Esophagus squamous epithelium (tissue), 5 donors: ENCODE data around the gene HCFC2. TPM values are rescaled to one million over a fixed set of nuclear protein-coding genes. Genes with fewer than 3 reads are reported as not detected.
"Not testable (repeated sequence)": the region's sequence is repeated elsewhere in the genome, so short reads cannot be mapped to it uniquely, and the experiment has no call there.

Experiments
- DNase-seq: peaks from one replicate; lab custom pipeline; 2025; lab: John Stamatoyannopoulos, UW
- H3K27ac ChIP-seq, 4 donors: fragments of 200-600 bp; sonication (generic); one replicate each; pipeline ENCODE4 v1.5.1; 2016 to 2019; ENCODE audit warnings: mild to moderate bottlenecking in 1 of 4
- H3K27me3 ChIP-seq, 4 donors: fragments of 200-600 bp; sonication (generic); 1 replicate in 3 of 4; 2 replicates in 1 of 4; pipeline versions ENCODE4 v1.5.1 to v1.6.0; 2017 to 2021; ENCODE audit warnings: antibody characterized with exemption in 1 of 4
- H3K36me3 ChIP-seq, 3 donors: fragments of 200-600 bp; sonication (generic); one replicate each; pipeline ENCODE4 v1.5.1; 2016 to 2019
- H3K4me1 ChIP-seq, 3 donors: fragments of 200-600 bp; sonication (generic); one replicate each; pipeline ENCODE4 v1.5.1; 2017 to 2019
- H3K4me3 ChIP-seq, 4 donors: fragments of 200-600 bp; sonication (generic); 1 replicate in 3 of 4; 2 replicates in 1 of 4; pipeline ENCODE4 v1.5.1; 2016 to 2019; ENCODE audit warnings: mild to moderate bottlenecking in 2 of 4, moderate library complexity in 1 of 4
- H3K9me3 ChIP-seq, 3 donors: fragments of 200-600 bp; sonication (generic); one replicate each; pipeline ENCODE4 v1.5.1; 2016 to 2019
- CTCF ChIP-seq, 6 experiments: fragments of 450-650 bp in 4 of 6; fragments of 200-600 bp in 2 of 6; sonication (generic) in 2 of 6; IDR thresholded peaks; one replicate each; pipeline ENCODE4 v1.5.1; 2016 to 2019; ENCODE audit warnings: antibody characterized with exemption in 6 of 6, mild to moderate bottlenecking in 4 of 6, moderate library complexity in 4 of 6
- POLR2A ChIP-seq, 4 donors: fragments of 450-650 bp; IDR thresholded peaks; one replicate each; pipeline ENCODE4 v1.6.1; 2017; ENCODE audit warnings: antibody characterized with exemption in 4 of 4, mild to moderate bottlenecking in 4 of 4, moderate library complexity in 3 of 4
- WGBS, 2 donors: methylation state at CpG; one replicate each; pipeline ENCODE4 v1.1.5; 2018; 5-methylcytosine and 5-hydroxymethylcytosine counted together
- intact Hi-C: fragments of 100-400 bp; cut with DNase I; formaldehyde crosslinking; loops from one replicate; pipeline ENCODE4 v1.15.0; 2022
- total RNA-seq, 4 donors: library from RNA; depleted of rRNA; stranded (reverse); fragments of >200 nt; gene quantifications; one replicate each; pipeline ENCODE4 v1.1.0, GENCODE V29; 2016
- donor health status: DM: yes; HTN: yes; CAD: no.

Gene HCFC2
- total RNA-seq: 10 to 100 TPM; 10.1 to 17.7 (median 14.7) TPM

DNA sequence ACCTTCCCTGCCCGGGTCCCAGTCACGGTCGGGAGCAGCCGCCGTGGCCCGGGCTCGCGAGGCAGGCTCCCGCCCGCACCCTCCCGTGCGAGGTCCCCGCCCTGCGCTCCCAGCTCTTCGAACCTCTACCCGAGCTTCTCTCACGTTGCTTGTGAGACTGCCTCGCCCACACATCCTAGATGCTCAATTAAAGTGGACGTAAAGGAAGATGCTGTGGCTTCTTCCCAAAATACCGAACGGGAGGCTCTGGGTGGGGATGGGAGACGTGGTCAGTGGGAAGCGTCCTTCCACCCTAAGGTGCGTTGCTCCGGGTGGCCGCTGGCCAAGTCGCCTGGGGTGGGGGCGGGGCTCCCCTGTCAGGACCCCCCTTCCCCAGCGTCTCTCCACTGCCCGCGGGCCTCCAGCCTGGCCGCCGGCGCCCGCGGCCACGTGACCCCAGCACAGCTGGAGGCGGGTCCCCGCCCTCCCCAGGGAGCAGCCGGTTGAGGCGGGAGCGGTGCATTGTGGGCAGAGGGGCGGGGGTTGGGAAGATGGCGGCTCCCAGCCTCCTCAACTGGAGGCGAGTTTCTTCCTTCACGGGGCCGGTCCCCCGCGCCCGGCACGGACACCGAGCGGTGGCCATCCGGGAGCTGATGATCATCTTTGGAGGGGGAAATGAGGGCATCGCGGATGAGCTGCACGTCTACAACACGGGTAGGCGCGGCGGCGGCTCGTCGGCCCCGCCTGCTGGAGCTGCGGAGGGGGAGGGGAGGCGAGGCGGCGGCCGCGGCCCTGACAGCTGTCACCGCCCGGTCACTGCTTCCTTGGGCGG, at the start of gene HCFC2:
Gene HCFC2, plus strand, starts transcription at position 501 of the 811 bp plus-strand sequence. Its CDS starts 30 bp downstream, at position 531.
- Histone ChIP-seq H3K36me3 (peaks cover 0 to 27% (median 0%) of the 10 kb centered on the region in 3 donors), H3K4me1 (peaks cover 12 to 34% (median 14%) of the 10 kb centered on the region in 3 donors), H3K27ac (peak within 1 kb of the TSS; percentile 90 to 94 (median 93)), H3K4me3 (peak within 1 kb of the TSS; percentile 66 to 93 (median 87)), H3K27me3 (no peaks in the 10 kb centered on the region), H3K9me3 (no peaks in the 10 kb centered on the region)
- TF ChIP-seq POLR2A (IDR thresholded peaks at IDR 0.05) (peak in 1 of 4 donors; percentile 72), CTCF (IDR thresholded peaks at IDR 0.05) (no peak)
- WGBS, 2 donors: 0% methylated on average over 4 of the region's 74 CpGs
- peak; percentile 50 for DNase-seq
- intact Hi-C loops: loop anchor here (10.0 kb wide), 1 partner anchor 109 kb away; a partner anchor contains a TSS

GRCh38 chr12:104021862-104022261, 42.5 kb upstream of the HCFC2 start:
- 71 to 79% methylated on average over 1 of the region's 1 CpG for WGBS, 2 donors
- H3K36me3 ChIP-seq, H3K4me3 ChIP-seq, H3K9me3 ChIP-seq, H3K27ac ChIP-seq, H3K4me1 ChIP-seq, DNase-seq, intact Hi-C loops, H3K27me3 ChIP-seq: not testable (repeated sequence)

- peaks cover 0 to 9% (median 0%) of the 10 kb centered on the region in 3 donors for H3K9me3 ChIP-seq
- TF ChIP-seq POLR2A (IDR thresholded peaks at IDR 0.05) (no peak), CTCF (IDR thresholded peaks at IDR 0.05) (no peak)
- H3K4me1 ChIP-seq: no peaks in the 10 kb centered on the region
- H3K4me3 ChIP-seq: no peak overlapping the region
- no peak overlapping the region for H3K27ac ChIP-seq
- DNase-seq: no peak
- intact Hi-C loops: no loop called here
- WGBS, 2 donors: 33 to 42% methylated on average over 3 of the region's 3 CpGs
- H3K36me3 ChIP-seq: no peaks in the 10 kb centered on the region
- no peaks in the 10 kb centered on the region for H3K27me3 ChIP-seq
Observed at GRCh38 chr12:104022786-104023185, 41.5 kb upstream of the HCFC2 start.

DNA sequence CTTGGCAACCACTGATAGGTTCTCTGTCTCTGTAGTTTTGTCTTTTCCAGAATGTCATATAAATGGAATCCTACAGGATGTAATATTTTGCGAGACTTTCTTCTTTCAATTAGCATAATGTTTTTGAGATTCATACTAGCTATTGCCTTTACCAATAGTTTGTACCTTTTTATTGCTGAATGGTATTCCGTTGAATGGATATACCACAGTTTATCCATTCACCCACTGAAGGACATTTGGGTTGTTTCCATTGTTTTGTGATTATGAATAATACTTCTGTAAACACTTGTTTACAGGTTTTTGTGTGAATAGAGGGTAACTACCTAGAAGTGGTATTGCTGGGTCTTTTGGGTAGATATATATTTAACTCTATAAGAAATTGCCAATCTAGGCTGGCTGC, 40.6 kb upstream of the HCFC2 start:
- intact Hi-C loops: no loop called here
- Histone ChIP-seq H3K27ac (no peak overlapping the region), H3K36me3 (no peaks in the 10 kb centered on the region), H3K4me1 (no peaks in the 10 kb centered on the region), H3K27me3 (no peaks in the 10 kb centered on the region), H3K9me3 (peaks cover 0 to 9% (median 0%) of the 10 kb centered on the region in 3 donors), H3K4me3 (no peak overlapping the region)
- TF ChIP-seq POLR2A (IDR thresholded peaks at IDR 0.05) (no peak), CTCF (IDR thresholded peaks at IDR 0.05) (no peak)
- WGBS, 2 donors: 82 to 89% methylated on average over 2 of the region's 2 CpGs
- no peak for DNase-seq

GRCh38 chr12:104024348-104024747, 40.0 kb upstream of the HCFC2 start:
- 88 to 89% methylated on average over 6 of the region's 6 CpGs for WGBS, 2 donors
- no peak for TF ChIP-seq POLR2A (IDR thresholded peaks at IDR 0.05)
- no peak for TF ChIP-seq CTCF (IDR thresholded peaks at IDR 0.05)
- DNase-seq: no peak
- H3K4me3 ChIP-seq: no peak overlapping the region
- H3K27me3 ChIP-seq: no peaks in the 10 kb centered on the region
- no peak overlapping the region for H3K27ac ChIP-seq
- H3K4me1 ChIP-seq: no peaks in the 10 kb centered on the region
- no peaks in the 10 kb centered on the region for H3K36me3 ChIP-seq
- H3K9me3 ChIP-seq: peaks cover 0 to 9% (median 0%) of the 10 kb centered on the region in 3 donors
- intact Hi-C loops: no loop called here
